CMK (cell line): Measurements from ENCODE around the gene GPC6.

Experiments used
- DNase-seq: peaks from one replicate; pipeline ENCODE4 v3.0.0-alpha.2; 2010; ENCODE audit warnings: low read depth

Gene GPC6

DNA sequence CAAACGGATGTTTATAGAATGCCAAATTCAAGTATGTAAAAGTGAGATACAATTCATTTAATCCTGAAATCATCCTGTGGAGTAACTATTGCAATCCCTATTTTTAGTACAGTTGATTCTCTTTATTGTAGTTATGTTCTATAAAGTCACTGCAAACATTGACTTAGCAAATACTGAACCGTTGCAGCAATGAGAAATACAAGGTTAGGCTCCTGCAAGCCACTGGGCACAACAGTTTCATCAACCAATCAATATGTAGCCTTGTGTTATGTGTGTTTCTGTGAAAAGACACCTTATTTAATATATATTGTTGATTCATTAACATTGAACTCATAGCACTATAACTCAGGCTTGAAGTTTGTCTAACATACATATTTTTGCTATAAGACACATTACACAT lies 1078.4 kb downstream of the GPC6 start:
- DNase-seq = no peak

DNA sequence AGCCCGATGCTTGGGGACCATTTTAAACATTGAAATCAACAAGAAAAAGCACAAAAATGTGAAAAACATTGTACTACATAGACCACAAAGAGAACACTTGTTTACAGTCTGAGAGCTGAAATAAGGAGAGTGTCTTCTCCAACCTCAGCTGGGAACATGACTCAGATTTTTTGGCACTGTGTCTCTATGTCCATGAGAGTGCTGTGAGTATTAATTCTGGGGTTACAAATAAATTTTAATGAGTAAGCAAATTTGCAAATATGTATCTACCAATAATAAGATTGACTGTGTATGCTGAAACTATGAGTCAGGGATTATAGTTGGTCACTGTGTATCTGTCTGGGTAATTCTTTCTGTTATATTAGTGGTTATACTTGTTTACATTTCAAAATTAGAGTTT lies 1078.9 kb downstream of the GPC6 start:
- no peak for DNase-seq

DNA sequence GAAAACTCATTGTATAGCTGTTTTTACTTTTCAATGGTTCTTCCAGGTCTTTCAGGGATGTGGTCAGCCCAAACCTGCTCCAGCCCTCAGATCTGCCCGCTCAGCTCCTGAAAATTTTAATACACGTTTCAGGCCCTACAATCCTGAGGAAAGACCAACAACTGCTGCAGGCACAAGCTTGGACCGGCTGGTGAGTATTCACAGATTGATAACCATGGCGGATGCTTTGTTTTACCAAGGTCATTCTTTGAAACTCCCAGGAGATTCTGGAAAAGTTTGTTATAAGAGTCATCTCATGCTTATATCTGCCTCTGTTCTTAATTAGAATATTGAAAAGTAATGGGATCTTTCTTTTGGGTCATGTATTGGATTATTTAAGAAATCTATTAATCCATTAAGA lies 1079.3 kb downstream of the GPC6 start:
- DNase-seq = no peak

DNA sequence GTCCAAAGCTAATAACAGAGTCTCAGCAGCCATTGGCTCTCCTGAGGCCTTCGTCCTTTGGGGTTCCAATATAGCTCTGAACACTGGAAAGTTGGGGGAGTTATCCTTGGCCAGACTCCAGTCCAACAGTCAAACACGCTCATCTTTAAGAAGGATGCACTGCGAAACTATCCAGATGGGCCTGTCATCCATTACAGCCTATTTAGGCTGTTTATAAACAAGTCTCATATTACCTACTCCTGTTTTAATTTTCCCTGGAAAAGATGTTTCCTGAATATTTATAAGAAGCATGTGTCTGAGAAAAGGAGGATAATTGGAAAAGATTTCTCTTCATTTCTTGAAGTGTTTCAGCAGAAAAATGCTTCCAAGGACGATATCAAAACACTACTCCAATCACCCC lies 1082.2 kb downstream of the GPC6 start:
- no peak for DNase-seq

DNA sequence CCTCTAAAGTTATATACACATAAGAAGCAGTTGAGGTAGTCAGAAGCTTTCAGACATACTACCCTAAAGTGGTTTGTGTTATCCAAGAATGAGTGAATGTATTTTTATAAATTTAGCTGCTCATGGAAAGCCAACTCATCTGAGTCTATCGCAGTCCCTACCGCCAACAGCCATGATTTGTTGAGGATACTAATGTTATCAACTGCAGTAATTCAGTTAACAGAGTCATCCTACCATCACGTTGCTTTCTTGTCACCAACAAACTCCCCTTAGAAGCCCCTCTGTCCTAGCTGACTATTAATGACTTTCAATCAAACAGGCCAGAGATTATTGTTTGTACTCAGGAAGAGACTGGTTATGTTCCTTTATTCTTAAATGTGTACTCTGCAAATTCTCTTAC lies 1083.0 kb downstream of the GPC6 start:
- DNase-seq = no peak

- DNase-seq = no peak
Observed at GRCh38 chr13:94309997-94310855, 1083.6 kb downstream of the GPC6 start.

- DNase-seq = peak; percentile 2
Observed at GRCh38 chr13:94311893-94312292, 1085.3 kb downstream of the GPC6 start.

- no peak for DNase-seq
Observed at GRCh38 chr13:94312511-94313216, 1086.1 kb downstream of the GPC6 start.

GRCh38 chr13:94313321-94313910 lies 1086.8 kb downstream of the GPC6 start:
- DNase-seq = no peak

GRCh38 chr13:94313926-94314325 lies 1087.3 kb downstream of the GPC6 start:
- DNase-seq = no peak

GRCh38 chr13:94315188-94315587 lies 1088.6 kb downstream of the GPC6 start:
- DNase-seq = no peak

DNA sequence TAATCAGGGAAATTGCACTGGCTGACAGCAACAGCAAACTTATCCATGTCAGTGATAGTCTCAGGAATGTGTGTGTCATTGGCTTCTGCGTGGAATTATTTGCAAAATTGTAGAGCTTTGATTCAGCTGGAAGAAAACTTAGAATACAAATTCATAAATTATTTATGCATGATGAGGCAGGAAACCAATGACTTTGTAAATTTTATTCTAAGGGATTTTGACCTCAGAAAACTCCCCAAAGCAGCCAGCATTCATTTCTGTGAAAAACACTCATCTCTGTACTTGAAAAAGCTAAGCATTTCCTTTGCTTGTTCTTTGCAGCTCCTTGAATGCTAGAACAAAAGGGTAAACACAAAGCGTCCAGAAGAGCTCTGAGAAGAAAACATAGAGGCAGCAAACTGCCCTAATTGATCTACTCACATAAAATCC lies 1090.5 kb downstream of the GPC6 start:
- DNase-seq = no peak

DNA sequence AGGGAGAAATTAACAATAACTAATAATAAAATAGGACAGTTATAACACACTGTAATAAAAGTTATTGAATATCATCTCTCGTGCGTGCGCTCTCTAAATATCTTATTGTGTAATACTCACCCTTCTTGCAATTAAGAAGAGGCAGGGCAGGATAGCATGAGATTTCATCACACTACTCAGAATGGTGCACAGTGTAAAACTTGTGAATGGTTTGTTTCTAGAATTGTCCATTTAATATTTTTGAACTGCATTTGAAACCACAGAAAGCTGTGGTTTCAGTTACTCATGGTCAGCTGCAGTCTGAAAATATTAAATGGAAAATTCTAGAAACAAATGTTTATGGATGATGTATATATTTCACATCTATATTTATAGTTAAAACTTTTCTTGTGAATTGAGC lies 1091.8 kb downstream of the GPC6 start:
- DNase-seq = no peak

GRCh38 chr13:94319501-94319900 lies 1092.9 kb downstream of the GPC6 start:
- no peak for DNase-seq

- DNase-seq = no peak
Observed at GRCh38 chr13:94322925-94323763, 1096.5 kb downstream of the GPC6 start.

DNA sequence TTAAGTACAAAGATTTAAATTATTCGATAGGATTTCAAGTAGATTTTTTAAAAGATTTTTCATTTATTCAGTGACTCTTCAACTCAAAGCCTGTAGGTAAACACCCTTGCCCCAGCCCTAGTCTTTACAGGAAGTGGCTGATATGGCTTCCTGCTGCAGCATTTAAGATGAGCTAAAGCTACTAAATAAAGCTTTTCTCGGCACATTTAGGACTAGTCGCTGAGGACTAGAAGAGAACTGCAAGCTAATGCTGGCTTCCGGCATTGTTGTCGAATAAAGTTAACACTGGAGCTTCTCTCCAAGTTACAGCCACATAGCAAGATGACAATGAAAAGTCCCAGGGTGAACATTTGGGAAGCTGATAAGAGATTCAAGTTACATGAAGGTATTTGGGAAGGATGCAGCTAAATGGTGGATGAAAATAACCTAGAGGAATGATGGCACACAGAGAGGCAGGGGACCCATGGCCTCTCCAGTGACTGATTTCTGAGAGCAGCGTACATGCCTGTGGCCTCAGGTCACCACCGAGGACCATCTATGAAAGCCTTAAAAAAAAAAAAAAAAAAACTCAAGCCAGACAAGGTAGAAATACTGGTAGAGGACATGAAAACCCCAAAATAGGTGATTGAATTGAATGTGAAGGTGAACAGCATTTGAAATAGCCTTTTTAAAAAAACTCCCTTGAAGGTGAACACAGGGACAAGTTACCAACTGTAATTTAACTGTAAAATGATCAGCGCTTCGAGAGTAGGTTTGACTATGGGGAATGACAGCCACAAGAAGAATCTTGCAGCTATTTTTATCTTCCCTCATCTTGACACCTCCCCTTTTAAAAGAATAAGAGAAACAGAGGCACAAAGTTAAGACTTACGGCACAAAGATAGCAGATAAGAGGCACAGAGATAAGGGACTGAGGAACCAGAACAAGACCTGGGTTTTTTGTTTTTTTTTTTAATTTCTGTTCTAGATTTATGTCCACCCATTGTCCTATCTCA lies 1097.5 kb downstream of the GPC6 start:
- no peak for DNase-seq

DNA sequence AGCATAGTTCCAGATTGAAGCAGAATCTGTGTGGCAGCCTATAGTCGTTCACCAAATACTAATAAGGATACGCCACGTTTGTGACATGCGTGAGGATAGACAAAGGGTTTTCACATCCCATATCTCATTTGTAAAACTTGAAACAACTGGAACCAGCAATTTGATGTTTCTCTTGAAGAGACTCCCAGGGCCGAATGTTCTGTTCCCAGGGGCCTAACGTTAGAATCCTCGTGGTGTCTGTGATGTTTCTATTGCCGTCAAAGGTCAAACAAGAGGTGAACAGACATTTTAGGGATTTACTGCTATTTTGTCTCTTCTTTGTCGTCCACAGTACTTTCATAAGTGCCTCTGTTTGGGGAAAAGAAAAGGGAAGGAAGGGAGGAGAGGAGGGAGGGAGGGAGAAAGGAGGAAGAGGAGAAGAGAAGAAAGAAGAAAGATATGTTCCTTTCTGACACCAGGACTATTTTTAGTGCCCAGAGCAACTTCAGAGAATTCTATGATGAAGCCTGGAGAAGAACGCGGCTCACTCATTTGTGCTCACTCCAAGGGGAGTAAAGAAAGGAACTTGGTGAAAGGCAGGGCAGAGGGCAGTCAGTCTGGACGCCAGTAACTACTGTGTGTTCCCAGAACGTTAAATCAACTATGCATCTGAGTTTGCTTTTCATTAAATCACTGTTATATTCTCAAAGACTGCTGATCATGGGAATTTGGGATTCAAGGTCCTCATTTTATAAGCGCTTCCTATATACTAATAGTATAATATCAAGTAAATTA lies 1098.3 kb downstream of the GPC6 start:
- no peak for DNase-seq

GRCh38 chr13:94325650-94326049 lies 1099.0 kb downstream of the GPC6 start:
- no peak for DNase-seq

DNA sequence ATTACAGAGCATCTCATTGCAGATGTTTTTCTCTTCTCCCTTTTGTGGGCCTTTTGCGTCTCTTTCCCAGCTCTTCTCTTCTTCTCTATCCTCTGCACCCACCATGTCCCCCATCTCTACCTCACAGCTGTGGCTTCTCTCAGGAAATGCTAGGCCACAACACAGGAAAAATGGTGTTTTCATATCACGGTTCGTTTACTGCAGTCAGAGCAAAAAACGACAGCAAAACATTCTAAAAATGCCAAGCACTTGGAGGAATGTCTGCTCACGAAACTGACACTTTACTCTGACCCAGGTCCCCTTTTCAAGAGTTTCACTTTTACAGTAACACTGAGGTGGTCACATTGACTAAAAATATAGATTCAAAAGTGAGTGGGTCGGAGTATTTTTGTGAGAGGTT lies 1100.7 kb downstream of the GPC6 start:
- DNase-seq = no peak

- DNase-seq = no peak
Observed at GRCh38 chr13:94328381-94329041, 1101.9 kb downstream of the GPC6 start.
